Stimulated activated CD8-positive, alpha-beta memory T cell treated with anti-CD3 and anti-CD28 coated beads, Interleukin-7, amount 100 ng/mL, for 1 hour (primary cell): ENCODE data around the gene APOL4.
"Not testable (repeated sequence)": the region's sequence is repeated elsewhere in the genome, so short reads cannot be mapped to it uniquely, and the experiment has no call there.

Source experiments
- DNase-seq, 2 donors: peaks; one replicate each; pipeline ENCODE4 v3.0.0-alpha.2; 2020; ENCODE audit warnings: low read depth in 2 of 2

APOL4 gene

GRCh38 chr22:36154423-36154945 is 47.1 kb downstream of the APOL4 start:
- no peak for DNase-seq

DNA sequence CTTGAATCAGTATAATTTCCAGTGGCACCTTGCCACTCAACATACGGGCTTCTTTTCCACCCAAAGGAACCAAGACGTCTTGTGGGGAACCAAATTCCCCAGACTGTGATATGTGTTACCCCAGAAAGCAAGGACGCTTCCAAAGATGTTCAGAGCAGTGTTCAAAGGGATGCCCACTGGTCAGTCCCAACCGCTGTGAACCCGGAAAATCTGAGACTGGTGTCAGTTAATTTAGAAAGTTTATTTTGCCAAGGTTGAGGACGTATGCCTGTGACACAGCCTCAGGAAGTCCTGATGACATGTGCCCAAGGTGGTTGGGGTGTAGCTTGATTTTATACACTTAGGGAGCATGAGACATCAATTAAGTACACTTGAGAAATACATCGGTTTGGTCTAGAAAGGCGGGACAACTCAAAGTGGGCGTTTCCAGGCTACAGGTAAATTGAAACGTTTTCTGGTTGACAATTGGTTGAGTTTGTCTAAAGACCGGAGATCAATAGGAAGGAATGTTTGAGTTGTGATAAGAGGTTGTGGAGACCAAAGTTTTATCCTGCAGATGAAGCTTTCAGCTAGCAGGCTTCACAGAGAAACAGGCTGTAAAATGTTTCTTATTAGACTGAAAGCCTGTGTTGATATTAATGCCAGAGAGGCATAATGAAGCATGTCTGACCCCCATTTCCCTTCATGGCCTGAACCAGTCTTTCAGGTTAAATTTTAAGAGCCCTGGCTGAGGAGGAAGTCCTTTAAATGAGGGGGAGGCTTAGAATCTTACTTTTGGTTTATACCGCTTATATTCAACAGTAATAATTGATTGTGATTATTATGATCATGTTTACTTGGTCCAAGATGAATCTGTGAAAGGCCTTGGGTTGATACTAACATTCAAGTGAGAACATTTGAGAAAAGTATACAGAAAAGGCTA is 47.8 kb downstream of the APOL4 start:
- DNase-seq = no peak

DNA sequence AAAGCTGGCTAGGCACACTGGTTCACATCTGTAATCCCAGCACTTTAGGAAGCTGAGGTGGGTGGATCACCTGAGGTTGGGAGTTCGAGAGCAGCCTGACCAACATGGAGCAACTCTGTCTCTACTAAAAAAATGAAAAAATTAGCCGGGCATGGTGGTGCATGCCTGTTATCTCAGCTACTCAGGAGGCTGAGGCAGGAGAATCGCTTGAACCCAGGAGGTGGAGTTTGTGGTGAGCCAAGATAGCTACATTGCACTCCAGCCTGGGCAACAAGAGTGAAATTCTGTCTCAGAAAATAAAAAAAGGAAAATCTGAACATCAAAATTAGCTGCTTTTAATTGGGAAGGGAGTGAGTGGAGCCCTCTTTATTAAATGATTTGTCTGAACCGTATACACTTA is 48.8 kb downstream of the APOL4 start:
- not testable (repeated sequence) for DNase-seq

- no peak for DNase-seq
These were observed 49.5 kb downstream of the APOL4 start for GRCh38 chr22:36152088-36152487.

- no peak for DNase-seq
These were observed 50.5 kb downstream of the APOL4 start for GRCh38 chr22:36151006-36151595.

- DNase-seq = no peak
These were observed 52.2 kb downstream of the APOL4 start for GRCh38 chr22:36149441-36149840.

DNA sequence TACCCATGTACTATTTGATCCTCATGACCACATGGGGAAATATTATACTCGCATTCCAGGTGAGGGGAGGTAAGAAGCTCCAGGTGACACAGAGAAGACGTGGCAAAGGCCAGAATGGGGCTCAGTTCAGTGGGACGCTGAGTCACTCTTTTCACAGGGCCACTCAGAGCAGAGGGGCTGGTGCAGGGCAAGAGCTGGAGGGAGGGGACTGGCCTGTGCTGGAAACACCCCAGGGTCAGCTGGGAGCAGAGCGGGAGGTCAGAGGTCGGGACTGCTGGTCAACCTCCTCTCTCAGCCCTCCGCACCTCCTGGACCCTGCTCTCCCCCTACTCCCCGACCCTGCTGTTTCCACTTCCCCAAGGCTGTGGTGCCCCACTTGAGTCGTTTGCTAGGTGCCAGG is 53.2 kb downstream of the APOL4 start:
- no peak for DNase-seq

DNA sequence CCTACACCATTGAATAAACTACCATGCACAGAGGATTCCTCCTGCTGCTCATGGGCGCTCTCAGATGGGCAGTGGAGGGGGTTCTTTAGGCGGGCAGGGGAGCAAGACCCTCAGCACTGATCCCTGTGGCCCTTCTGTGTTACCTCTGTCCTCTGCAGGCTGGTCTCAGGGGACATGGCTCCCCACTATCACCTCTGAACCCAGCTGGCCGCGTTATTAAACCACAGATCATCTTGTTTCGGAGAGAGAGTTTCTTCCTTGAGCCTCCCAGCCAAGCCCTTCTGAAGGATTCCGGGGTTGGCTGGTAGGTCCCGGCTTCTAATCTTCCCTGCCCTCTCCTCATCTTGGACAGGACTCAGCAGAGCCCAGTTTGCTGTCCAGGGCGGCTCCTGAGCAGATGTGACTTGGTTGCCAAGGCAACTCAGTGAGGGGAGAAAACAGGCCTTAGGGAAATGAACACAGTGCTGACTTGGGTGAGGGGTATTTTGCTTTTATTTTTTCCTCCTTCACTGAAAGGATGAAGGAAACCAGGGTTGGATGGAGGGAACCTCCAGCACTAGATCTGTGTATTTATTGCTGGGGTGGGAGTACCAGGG is 54.3 kb downstream of the APOL4 start:
- no peak for DNase-seq

GRCh38 chr22:36145881-36146280 is 55.7 kb downstream of the APOL4 start:
- DNase-seq = no peak

DNA sequence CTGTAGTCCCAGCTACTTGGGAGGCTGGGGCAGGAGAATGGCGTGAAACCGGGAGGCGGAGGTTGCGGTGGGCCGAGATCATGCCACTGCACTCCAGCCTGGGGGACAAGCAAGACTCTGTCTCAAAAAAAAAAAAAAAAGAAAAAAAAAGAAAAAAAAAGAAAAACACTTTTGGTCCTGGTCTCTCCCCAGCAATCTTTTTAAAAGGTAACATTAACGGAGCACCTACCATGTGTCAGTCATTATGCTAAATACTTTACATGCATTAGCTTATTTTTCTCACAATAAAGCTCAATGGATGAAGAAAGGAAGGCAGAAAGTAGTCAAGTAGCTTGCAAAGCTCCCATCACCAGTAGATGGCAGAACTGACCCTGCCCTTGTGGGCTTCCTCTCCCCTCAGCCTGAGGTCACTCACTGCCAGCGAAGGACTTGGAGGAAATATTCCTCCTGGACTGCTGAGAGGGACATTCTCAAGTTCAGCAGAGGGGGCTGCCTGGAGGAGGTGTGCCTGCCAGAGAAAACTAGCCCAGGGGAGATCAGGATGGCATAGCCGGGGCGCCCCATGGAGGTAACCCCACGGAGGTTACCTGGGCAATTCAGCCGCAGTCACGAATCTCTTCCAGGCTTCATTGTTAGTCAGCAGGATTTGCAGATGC is 56.6 kb downstream of the APOL4 start:
- DNase-seq = no peak

GRCh38 chr22:36143956-36144355 is 57.7 kb downstream of the APOL4 start:
- no peak for DNase-seq

DNA sequence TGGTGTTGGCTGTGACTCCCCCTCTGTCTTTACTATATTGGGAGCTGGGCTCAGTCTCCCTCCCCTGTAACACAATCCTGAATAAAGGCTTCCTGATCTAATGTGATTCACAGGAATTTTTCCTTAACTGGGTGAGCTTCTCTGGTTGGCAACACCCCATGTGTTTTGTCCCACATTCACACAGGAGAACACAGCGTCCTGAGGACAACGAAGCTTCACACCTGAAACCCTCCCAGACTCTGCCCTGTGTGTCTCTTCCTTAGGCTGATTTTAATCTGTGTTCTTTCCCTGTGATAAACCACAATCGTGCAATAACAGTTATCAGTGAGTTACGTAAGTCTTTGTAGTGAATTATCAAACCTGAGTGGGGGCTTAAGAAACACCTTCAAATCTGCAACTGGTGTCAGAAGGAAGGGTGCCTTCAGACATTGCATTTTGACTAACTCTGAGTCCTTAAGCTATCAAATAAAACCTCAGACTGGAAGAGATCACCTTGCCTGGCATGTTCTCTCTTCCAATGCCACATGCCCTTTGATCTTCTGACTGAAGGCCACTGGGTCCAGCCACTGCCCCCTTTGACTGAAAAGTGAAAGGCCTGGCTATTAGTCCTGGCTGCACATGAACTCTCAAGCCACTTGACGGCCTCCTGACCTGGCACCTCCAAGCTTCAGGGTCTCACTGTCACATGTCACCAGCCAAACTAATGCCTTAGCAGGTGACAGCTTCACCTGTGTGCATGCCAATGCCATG is 58.4 kb downstream of the APOL4 start:
- DNase-seq = no peak

DNA sequence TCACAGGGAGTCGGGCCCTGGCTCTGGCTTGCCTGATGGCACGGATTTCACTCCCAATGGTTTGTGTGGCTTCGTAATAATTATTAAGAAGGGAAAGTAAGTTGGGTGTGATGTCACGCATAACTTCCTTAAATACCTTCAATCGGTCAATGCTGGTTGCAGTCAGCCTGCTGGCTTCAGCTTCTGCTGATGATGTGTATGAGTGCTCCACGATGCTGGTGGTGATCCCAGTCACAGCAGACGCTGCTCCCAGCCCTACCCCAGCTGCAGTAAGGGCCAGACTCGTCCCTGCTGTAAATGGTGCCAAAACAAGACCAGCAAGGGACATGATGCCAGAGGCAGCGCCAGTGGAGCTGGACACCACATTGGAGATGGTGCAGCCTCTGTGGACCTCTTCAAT is 60.1 kb downstream of the APOL4 start:
- DNase-seq = no peak
